Adrenal gland (tissue), 5 donors: Measurements from ENCODE around the gene CXCL13.

Experiments used
- POLR2A ChIP-seq, 2 donors: fragments of 450-650 bp; IDR thresholded peaks; one replicate each; pipeline ENCODE4 v1.6.1; 2017; ENCODE audit warnings: antibody characterized with exemption in 2 of 2, mild to moderate bottlenecking in 2 of 2, moderate library complexity in 1 of 2
- TF ChIP-seq, protein P1 (sequence below), 6 experiments: fragments of 450-650 bp in 4 of 6; fragments of 200-600 bp in 2 of 6; sonication (generic) in 1 of 6; IDR thresholded peaks; 1 replicate in 5 of 6; 2 replicates in 1 of 6; pipeline versions ENCODE4 v1.5.1 to v1.8.0; 2016 to 2021; ENCODE audit warnings: antibody characterized with exemption in 6 of 6, mild to moderate bottlenecking in 2 of 6, moderate library complexity in 1 of 6
- donor health status: DM: no; HTN: no; CAD: no.

DNA sequence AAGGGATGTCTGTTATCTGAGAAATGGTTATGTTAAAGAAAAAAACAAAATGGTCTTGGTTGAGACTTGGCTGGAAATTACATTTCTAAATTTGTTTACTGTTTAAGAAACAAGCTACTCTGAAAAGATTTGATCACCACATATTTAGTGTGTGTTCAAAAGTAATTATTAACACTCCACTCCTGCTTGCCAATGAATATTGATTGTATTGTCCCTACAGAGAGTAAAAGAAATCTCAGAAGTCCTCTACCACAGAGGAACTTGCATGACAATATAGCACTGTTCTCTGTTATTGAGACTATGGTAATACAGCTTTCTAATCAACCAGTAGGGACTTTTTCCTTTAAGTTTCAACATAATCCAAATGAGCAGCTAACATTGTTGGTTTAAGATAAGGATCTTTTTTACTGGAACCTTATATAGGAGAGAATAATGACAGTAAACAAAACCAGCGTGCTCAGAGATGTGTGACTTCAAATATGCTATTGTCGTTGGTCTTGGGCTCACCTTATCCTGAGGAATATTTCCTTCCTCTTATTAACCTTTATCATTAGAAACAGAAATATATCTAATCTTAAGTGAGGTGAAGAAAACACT is 47.6 kb downstream of the CXCL13 start:
- TF ChIP-seq, protein P1, sequence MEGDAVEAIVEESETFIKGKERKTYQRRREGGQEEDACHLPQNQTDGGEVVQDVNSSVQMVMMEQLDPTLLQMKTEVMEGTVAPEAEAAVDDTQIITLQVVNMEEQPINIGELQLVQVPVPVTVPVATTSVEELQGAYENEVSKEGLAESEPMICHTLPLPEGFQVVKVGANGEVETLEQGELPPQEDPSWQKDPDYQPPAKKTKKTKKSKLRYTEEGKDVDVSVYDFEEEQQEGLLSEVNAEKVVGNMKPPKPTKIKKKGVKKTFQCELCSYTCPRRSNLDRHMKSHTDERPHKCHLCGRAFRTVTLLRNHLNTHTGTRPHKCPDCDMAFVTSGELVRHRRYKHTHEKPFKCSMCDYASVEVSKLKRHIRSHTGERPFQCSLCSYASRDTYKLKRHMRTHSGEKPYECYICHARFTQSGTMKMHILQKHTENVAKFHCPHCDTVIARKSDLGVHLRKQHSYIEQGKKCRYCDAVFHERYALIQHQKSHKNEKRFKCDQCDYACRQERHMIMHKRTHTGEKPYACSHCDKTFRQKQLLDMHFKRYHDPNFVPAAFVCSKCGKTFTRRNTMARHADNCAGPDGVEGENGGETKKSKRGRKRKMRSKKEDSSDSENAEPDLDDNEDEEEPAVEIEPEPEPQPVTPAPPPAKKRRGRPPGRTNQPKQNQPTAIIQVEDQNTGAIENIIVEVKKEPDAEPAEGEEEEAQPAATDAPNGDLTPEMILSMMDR (IDR thresholded peaks at IDR 0.05), result no peak
- no peak for TF ChIP-seq POLR2A (IDR thresholded peaks at IDR 0.05)
